Coronary artery (tissue), 2 donors: ENCODE measurements around the gene ZNF618.

Experiments
- DNase-seq: peaks from one replicate; pipeline ENCODE4 v3.0.0-alpha.2; 2017; ENCODE audit warnings: low spot score
- H3K27ac ChIP-seq, 2 donors: fragments of 200-600 bp; sonication (generic); one replicate each; pipeline ENCODE4 v1.5.1; 2016 to 2019
- H3K4me3 ChIP-seq: fragments of 200-600 bp; sonication (generic); 2 replicates; pipeline ENCODE4 v1.5.1; 2016; ENCODE audit warnings: mild to moderate bottlenecking, moderate library complexity
- CTCF ChIP-seq: fragments of 200-600 bp; sonication (generic); IDR thresholded peaks from one replicate; pipeline ENCODE4 v1.5.1; 2019; ENCODE audit warnings: antibody characterized with exemption

The ZNF618 gene

GRCh38 chr9:113921396-113921925 lies 45.4 kb downstream of the ZNF618 start:
- no peak for TF ChIP-seq CTCF
- Histone ChIP-seq H3K4me3 (no peak overlapping the region), H3K27ac (no peak overlapping the region)
- DNase-seq: peak; percentile 45

GRCh38 chr9:113922160-113922559 lies 46.1 kb downstream of the ZNF618 start:
- no peak overlapping the region for H3K4me3 ChIP-seq
- no peak for DNase-seq
- TF ChIP-seq CTCF: no peak
- H3K27ac ChIP-seq: no peak overlapping the region

DNA sequence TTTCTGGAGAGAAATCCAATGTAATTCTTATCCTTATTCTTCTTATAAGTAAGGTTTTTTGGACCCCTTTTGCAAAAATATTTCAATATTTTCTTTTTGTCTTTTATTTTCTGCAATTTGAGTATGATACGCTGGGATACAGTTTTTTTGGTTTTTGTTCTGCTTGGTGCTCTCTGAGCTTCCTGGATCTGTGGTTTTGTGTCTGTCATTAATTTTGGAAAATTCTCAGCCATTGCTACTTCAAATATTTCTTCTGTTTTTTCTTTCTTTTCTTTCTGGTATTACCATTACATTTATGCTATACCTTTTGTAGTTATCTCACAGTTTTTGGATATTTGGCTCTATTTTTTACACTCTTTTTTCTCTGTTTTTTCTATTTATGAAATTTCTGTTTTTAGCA lies 50.1 kb downstream of the ZNF618 start:
- DNase-seq: no peak
- no peak for TF ChIP-seq CTCF
- H3K27ac ChIP-seq: no peak overlapping the region
- H3K4me3 ChIP-seq: no peak overlapping the region

DNA sequence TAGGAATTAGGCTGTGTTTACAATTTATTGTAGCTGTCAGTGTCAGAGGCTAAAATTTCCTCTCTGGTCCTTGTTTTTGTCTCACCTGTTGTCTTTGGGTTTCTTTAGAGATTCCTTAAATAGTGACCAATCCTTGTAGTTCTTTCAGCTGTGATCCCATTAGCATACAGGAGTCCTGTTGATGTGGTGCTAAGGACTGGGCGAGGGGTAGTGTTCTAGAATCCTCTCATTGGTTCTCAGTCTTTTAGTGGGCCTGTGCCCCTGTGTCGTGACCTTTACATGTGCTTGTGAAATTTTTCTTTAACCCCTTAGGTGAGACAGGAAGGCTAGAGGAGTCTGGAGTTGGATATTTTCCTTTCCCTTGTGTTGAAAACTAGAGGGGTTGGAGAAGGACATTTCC lies 51.2 kb downstream of the ZNF618 start:
- no peak for TF ChIP-seq CTCF
- no peak overlapping the region for H3K27ac ChIP-seq
- H3K4me3 ChIP-seq: no peak overlapping the region
- no peak for DNase-seq

DNA sequence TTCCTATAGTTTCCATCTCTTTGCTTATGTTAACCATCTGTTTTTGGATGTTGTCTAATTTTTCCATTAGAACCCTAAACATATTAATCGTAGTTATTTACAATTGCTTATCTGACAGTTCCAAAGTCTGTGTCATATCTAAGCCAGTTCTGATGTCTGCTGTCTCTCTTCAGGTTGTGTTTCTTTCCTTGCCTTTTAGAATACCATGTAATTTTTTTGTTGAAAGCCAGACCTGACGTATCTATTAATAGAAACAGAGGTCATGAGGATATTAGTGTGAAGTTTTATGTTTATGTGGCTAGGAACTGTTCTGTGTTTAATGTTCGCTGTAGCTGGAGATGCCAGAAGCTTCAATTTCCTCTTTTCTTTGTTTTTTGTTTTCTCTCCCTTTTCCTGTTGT lies 52.2 kb downstream of the ZNF618 start:
- no peak overlapping the region for H3K27ac ChIP-seq
- no peak overlapping the region for H3K4me3 ChIP-seq
- TF ChIP-seq CTCF: no peak
- DNase-seq: no peak

DNA sequence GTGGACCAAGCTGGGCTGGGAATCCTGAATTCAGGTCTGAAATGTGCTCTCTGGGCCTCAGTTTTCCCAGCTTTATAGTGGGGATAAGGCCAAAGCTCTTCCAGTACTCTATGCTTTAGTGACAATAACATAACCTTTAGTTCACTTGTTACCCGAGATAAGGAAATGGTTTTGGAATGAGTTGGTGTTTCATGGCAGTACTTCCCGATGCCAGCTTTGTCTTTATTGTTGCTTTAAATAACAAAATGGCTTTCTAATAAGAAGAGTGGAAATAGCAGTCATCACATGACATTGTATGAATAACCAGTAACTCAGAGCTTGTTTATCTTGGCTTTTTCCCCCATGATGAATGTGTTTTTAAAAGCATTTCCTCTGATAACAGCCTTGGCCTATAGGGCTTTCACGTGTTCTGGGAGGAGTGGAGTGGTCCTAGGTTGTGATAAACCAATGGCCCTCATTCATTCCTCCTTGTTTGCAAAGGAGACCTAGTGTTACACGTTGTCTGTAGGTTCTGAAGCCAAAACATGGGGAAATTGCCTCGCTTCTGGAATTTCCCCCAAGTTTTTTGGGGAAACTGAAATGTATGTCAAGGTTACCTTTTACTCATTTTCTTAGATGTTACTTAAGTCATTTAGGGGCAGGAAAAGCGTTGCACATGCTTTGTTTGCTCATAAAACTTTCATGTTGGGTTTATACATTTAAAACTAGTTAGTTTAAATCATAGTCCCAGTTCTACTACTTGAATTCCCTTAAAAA lies 53.7 kb downstream of the ZNF618 start:
- TF ChIP-seq CTCF: no peak
- peak; percentile 17 for DNase-seq
- Histone ChIP-seq H3K27ac (peak overlapping the region; percentile 7 to 48), H3K4me3 (no peak overlapping the region)

- Histone ChIP-seq H3K27ac (peak overlapping the region in 1 of 2 donors; percentile 48), H3K4me3 (no peak overlapping the region)
- no peak for TF ChIP-seq CTCF
- DNase-seq: no peak
These were observed 54.3 kb downstream of the ZNF618 start for GRCh38 chr9:113930390-113930783.
